HG02840 (cell line): ENCODE measurements around the gene TENM3.

ENCODE experiments used
- ATAC-seq: cut with Tn5 transposase; IDR thresholded peaks from one replicate; pipeline ENCODE4 v1.9.1; 2021; ENCODE audit warnings: mild to moderate bottlenecking, moderate library complexity, moderate number of reproducible peaks; ENCODE audit not compliant: unreplicated experiment, low FRiP score

Gene TENM3

GRCh38 chr4:182644683-182645050 lies 401.5 kb downstream of the TENM3 start:
- no peak for ATAC-seq

DNA sequence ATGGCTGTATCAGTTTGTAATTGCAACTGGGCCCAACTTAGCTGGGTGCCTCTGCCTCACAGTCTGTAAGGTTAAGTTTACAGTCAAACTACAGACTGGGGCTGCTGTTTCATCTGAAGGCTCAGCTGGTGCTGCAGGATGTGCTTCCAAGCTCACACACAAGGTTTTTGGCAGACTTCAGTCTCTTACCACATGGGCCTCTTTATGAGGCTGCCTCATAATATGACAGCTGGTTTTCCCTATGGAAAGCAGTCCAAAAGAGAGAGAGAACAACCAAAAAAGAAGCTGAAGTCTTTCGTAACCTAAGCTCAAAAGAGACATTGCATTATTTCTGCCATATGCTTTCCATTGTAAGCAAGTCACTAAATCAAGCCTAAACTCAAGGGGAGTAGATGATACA lies 402.3 kb downstream of the TENM3 start:
- ATAC-seq = no peak

GRCh38 chr4:182647646-182648300 lies 404.6 kb downstream of the TENM3 start:
- ATAC-seq = no peak

GRCh38 chr4:182648766-182649165 lies 405.6 kb downstream of the TENM3 start:
- no peak for ATAC-seq

- ATAC-seq = no peak
Observed at GRCh38 chr4:182649698-182650477, 406.7 kb downstream of the TENM3 start.

GRCh38 chr4:182653596-182653995 lies 410.4 kb downstream of the TENM3 start:
- no peak for ATAC-seq

DNA sequence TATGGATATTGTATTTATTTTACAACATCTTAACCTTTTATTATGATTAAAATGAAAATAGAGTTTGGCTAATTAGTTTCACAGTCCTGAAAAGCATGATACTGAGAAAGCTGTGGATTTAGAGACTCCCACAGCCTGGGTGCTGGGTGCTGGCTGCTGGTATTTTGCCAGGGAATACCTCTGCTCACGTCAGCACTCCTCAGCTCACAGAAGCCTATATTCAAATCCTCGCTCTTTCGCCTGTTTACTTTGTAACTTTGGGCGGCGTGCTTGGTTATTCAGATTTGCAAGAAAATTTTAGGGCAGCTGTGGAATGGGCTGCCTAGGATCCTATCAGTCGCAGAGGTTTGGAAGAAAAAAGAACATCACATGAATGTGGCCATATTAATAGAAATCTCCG lies 412.1 kb downstream of the TENM3 start:
- ATAC-seq = no peak

DNA sequence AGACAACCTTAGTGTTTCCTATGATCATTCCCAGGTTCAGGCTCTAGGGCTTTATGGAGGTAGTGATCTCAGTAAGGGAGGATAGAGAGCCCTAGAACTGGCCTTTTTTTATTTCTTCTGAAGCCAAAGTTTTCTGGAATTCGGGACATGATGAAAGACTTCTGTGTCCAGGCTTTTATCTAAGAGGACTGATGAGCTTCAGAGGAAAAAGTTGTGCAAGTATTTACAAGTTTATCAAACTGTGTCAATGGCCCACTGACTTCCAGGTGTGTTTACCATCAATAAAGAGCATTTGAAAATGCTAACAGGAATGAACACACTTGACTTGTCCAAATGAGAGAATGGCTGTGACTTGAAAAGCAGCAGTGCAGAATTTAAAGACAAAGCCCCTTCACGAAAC lies 419.3 kb downstream of the TENM3 start:
- no peak for ATAC-seq

GRCh38 chr4:182671231-182671630 lies 428.0 kb downstream of the TENM3 start:
- no peak for ATAC-seq

DNA sequence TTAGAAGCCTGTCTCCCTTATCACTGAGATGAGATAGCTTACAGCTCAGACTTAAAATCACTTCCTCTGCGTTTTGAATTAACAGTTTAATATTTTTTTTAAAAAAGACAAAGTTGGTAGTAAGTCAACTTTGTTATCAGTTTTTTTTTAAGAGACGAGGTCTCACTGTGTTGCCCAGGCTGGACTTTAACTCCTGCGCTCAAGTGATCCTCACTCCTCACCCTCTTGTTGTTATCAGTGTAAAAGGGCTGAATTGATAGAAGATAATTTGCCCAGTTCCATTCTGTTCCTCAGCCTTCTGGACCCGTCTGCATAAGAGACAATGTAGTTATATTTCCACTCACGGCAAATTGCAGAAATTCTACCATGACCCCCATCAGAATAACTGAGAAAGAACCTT lies 428.5 kb downstream of the TENM3 start:
- no peak for ATAC-seq

GRCh38 chr4:182678590-182678989 lies 435.4 kb downstream of the TENM3 start:
- ATAC-seq = no peak

GRCh38 chr4:182679533-182679932 lies 436.3 kb downstream of the TENM3 start:
- no peak for ATAC-seq

DNA sequence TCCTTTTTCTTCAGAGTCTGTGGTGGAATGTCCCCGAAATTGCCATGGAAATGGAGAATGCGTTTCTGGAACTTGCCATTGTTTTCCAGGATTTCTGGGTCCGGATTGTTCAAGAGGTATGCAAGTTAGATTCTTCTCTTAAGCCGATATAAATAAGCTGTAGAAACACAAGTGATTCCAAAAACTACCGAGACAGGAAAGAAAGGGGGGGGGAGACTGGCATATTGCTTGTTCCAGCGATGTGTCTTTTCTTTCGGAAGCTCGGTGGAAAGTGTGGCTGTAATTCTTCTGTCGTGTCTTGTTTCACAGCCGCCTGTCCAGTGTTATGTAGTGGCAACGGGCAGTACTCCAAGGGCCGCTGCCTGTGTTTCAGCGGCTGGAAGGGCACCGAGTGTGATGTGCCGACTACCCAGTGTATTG lies 437.0 kb downstream of the TENM3 start:
- no peak for ATAC-seq

- no peak for ATAC-seq
Observed at GRCh38 chr4:182683661-182684060, 440.5 kb downstream of the TENM3 start.

- ATAC-seq = no peak
Observed at GRCh38 chr4:182684796-182685195, 441.6 kb downstream of the TENM3 start.

DNA sequence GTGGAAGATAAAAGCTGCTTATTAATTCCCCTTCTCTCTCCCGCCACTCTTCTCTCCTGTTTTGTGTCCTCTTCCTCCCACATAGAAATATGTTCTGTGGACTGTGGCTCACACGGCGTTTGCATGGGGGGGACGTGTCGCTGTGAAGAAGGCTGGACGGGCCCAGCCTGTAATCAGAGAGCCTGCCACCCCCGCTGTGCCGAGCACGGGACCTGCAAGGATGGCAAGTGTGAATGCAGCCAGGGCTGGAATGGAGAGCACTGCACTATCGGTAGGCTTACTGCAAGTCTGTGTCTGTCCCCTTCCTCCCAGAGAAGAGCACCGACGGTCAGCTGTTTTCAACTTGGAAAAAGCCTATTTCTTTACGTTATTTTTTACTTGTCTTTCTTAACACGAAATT lies 444.9 kb downstream of the TENM3 start:
- ATAC-seq = no peak

DNA sequence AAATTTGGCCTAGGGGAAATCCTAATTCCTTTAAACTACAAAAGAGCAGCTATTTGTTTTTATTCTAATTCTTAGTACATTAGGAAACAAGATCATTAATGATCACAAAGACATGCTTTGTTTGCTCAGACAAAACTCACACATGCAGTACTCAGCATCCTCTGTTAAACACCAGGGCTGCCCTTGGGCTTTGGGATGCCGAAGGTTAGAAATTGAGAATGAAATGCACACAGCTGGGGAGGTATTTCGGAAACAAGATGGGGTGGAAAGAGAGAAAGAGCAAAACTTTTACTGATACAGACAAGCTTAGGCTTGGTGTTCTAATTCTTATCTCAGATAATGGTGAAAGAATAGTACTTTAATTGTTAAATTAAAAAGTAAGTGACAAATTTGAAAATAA lies 451.3 kb downstream of the TENM3 start:
- ATAC-seq = no peak

GRCh38 chr4:182695009-182695408 lies 451.8 kb downstream of the TENM3 start:
- no peak for ATAC-seq

- ATAC-seq = no peak
Observed at GRCh38 chr4:182695842-182696241, 452.6 kb downstream of the TENM3 start.

DNA sequence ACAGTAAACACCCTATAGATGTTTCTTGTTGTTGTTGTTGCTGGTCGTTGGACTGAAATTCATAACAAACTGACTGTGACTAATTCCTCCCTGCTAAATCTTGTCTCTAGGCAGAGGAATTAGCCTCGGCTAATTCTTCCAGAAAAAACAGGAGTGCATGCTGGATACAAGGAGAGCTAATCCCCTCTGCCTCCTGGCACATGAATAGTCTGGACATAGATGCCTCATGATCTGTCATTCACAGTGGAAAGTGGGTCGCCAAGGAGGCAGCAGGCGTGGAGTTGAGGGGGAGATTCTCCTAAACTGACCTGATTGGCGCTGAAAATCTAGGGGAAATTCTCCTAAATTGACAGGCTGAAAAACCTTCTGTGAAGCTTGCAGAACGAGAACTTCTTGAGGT lies 453.9 kb downstream of the TENM3 start:
- ATAC-seq = no peak

GRCh38 chr4:182698212-182698611 lies 455.0 kb downstream of the TENM3 start:
- no peak for ATAC-seq

DNA sequence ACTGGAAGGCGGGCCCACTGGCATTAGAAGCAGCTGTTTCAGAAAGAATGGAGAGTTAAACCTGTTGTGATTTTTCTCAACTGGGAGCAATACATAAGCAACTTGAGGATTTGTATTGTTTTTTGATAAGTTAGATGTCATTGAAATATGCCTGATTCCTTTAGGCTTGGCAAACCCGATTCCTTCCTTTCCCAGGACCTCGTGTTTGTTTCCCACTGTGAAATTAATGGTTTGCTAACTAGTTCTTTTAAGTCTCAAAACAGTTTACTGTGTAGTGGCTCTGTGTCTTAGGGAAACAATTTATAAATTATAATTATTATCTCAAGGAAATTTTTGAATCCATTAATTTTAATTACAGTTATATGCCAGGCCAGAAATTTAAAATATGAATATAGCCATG lies 456.0 kb downstream of the TENM3 start:
- no peak for ATAC-seq
